ENCODE measurements around the gene MRAS. TPM values are rescaled to one million over a fixed set of nuclear protein-coding genes. Genes with fewer than 3 reads are reported as not detected.

The MRAS gene
- total and polyA plus RNA-seq, 11 donors: 112 to 413 (median 252) TPM

DNA sequence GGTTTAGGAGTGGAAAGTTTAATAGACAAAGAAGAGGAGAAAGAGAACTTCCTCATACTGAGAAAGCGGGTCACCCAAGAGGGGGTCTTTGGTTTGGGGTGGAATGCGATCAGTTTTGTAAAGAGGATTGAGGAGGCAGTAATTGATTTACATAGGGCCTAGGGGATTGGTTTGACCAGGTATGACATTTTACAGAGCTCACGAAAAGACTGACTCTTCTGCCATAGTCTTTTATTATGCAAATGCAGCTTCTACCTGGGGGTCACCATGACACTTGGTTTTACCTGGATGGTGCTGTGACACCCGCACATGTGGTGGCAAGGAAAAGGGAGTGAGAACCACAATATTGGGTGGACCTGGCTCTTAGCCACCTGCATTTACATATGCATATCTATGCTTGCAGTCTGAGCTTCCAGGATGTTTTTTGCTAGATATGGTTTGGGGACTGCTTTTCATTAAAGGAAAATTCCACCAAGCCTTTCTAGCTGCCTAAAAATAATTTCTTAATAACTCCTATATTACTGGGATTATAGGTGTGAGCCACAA is 11.9 kb upstream of the MRAS start:
- H3K4me1 ChIP-seq: peaks cover 0 to 12% (median under 1%) of the 10 kb centered on the region in 12 donors
- H3K9me3 ChIP-seq: no peaks in the 10 kb centered on the region
- H3K27me3 ChIP-seq: no peaks in the 10 kb centered on the region
- H3K27ac ChIP-seq: no peak overlapping the region
- no peaks in the 10 kb centered on the region for H3K36me3 ChIP-seq
- no peak for TF ChIP-seq POLR2A (IDR thresholded peaks at IDR 0.05)
- TF ChIP-seq, protein P1, sequence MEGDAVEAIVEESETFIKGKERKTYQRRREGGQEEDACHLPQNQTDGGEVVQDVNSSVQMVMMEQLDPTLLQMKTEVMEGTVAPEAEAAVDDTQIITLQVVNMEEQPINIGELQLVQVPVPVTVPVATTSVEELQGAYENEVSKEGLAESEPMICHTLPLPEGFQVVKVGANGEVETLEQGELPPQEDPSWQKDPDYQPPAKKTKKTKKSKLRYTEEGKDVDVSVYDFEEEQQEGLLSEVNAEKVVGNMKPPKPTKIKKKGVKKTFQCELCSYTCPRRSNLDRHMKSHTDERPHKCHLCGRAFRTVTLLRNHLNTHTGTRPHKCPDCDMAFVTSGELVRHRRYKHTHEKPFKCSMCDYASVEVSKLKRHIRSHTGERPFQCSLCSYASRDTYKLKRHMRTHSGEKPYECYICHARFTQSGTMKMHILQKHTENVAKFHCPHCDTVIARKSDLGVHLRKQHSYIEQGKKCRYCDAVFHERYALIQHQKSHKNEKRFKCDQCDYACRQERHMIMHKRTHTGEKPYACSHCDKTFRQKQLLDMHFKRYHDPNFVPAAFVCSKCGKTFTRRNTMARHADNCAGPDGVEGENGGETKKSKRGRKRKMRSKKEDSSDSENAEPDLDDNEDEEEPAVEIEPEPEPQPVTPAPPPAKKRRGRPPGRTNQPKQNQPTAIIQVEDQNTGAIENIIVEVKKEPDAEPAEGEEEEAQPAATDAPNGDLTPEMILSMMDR (IDR thresholded peaks at IDR 0.05): no peak
- no peak overlapping the region for H3K4me3 ChIP-seq
- ATAC-seq (no peak), DNase-seq (no peak)
- 82 to 92% (median 91%) methylated on average over 4 of the region's 4 CpGs for WGBS, 4 donors
- intact Hi-C loops (cut with DNase I): loop anchor here in 5 of 10 donors (5.0 to 10.0 kb wide), 4 partner anchors 81 to 578 kb away; partner anchors contain the start of gene CEP70 (in 3 of the 5)

DNA sequence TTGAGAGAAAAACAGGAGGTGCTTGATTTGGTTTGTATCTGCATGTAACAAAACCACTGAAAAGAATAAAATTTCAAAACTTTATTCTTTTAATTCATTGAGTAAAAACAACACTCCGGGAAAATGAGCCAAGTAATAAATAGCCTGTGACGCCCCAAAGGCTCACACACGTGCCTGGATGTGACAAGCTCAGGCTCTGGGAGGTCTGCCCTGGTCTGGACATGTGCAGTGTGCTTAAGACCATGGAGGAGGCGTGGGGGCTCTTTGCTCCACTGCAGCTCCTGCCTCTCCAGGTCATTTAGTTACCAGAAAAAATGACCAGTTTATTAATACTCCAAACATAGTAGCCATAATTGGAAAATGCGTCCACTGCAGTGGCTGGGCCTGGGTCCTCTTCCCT is 10.1 kb upstream of the MRAS start:
- intact Hi-C loops (cut with DNase I): loop anchor here in 5 of 10 donors (5.0 to 10.0 kb wide), 4 partner anchors 79 to 577 kb away; partner anchors contain the start of gene CEP70 (in 3 of the 5)
- no peaks in the 10 kb centered on the region for H3K9me3 ChIP-seq

DNA sequence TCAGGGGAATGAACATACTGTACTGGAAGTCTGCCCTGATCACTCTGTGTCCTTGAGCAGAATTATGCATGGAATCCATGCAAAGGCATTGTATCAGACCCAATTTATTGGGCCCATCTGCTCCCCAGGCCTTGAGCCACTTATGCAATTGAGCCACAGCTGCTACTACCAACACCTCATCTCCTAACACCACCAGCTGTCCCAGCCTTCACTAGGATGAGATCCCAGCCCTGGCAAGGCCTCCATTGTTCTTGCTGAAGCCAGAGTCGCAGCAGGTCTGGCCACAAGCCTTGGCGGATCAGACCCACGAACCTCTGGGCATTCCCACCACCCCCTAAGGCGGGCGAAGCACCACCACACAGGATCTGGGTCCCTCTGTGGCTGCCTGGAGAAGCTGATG is 9.6 kb upstream of the MRAS start:
- WGBS, 4 donors: 84 to 90% (median 90%) methylated on average over 3 to 5 of the region's 5 CpGs
- no peaks in the 10 kb centered on the region for H3K36me3 ChIP-seq
- TF ChIP-seq, protein P1 (IDR thresholded peaks at IDR 0.05): no peak
- no peak for TF ChIP-seq POLR2A (IDR thresholded peaks at IDR 0.05)
- H3K4me3 ChIP-seq: no peak overlapping the region
- ATAC-seq (peak; percentile 31 to 39 (median 36)), DNase-seq (no peak)
- H3K4me1 ChIP-seq: peaks cover 0 to 12% (median 0%) of the 10 kb centered on the region in 12 donors
- no peak overlapping the region for H3K27ac ChIP-seq
- intact Hi-C loops (cut with DNase I): loop anchor here in 5 of 10 donors (5.0 to 10.0 kb wide), 4 partner anchors 78 to 576 kb away; partner anchors contain the start of gene CEP70 (in 3 of the 5)
- no peaks in the 10 kb centered on the region for H3K27me3 ChIP-seq
- no peaks in the 10 kb centered on the region for H3K9me3 ChIP-seq

More for the DNA sequence above, 10.1 kb upstream of the MRAS start:
- no peak for DNase-seq
- Histone ChIP-seq H3K4me3 (no peak overlapping the region), H3K27me3 (no peaks in the 10 kb centered on the region), H3K4me1 (peaks cover 0 to 12% (median 0%) of the 10 kb centered on the region in 12 donors), H3K27ac (no peak overlapping the region), H3K36me3 (no peaks in the 10 kb centered on the region)
- TF ChIP-seq, protein P1 (IDR thresholded peaks at IDR 0.05): no peak
- TF ChIP-seq POLR2A (IDR thresholded peaks at IDR 0.05): no peak
- WGBS, 4 donors: 47 to 54% (median 49%) methylated on average over 5 of the region's 5 CpGs
- peak in 2 of 4 donors; percentile 65 to 69 for ATAC-seq

DNA sequence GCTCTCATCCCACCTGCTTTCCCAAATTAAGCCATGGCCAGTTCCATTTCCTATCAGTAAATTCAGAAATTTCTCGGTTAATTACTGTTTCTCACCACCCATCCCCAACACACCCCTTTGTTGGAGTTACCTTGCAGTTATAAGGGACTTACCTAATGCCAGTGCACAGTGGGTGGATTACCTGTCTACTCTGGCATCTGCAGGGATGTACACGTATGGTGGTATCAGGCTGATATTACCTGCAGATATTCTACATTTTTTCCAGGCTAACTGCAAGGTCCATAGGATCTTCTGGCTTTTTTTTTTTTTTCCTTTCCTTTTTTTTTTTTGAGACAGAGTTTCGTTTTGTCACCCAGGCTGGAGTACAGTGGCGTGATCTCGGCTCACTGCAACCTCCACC is 7.9 kb upstream of the MRAS start:
- intact Hi-C loops (cut with DNase I): loop anchor here in 1 of 10 donors (10.0 kb wide), 1 partner anchor 254 kb away; the partner anchor contains the start of gene CEP70
- WGBS, 4 donors: 82 to 97% (median 96%) methylated on average over 5 of the region's 5 CpGs
- H3K9me3 ChIP-seq: no peaks in the 10 kb centered on the region
- ATAC-seq (no peak), DNase-seq (no peak)
- H3K36me3 ChIP-seq: no peaks in the 10 kb centered on the region
- H3K27ac ChIP-seq: no peak overlapping the region
- peaks cover 0 to 12% (median 0%) of the 10 kb centered on the region in 12 donors for H3K4me1 ChIP-seq
- TF ChIP-seq, protein P1 (IDR thresholded peaks at IDR 0.05): no peak
- TF ChIP-seq POLR2A (IDR thresholded peaks at IDR 0.05): no peak
- no peak overlapping the region for H3K4me3 ChIP-seq
- no peaks in the 10 kb centered on the region for H3K27me3 ChIP-seq
